HUDEP-2 (cell line): ENCODE measurements around the gene SP2.

ENCODE experiments used
- DNase-seq, 76 experiments: peaks; one replicate each; lab custom pipeline; 2025; ENCODE audit not compliant: unreplicated experiment in 76 of 76; lab: John Stamatoyannopoulos, UW

SP2 gene

DNA sequence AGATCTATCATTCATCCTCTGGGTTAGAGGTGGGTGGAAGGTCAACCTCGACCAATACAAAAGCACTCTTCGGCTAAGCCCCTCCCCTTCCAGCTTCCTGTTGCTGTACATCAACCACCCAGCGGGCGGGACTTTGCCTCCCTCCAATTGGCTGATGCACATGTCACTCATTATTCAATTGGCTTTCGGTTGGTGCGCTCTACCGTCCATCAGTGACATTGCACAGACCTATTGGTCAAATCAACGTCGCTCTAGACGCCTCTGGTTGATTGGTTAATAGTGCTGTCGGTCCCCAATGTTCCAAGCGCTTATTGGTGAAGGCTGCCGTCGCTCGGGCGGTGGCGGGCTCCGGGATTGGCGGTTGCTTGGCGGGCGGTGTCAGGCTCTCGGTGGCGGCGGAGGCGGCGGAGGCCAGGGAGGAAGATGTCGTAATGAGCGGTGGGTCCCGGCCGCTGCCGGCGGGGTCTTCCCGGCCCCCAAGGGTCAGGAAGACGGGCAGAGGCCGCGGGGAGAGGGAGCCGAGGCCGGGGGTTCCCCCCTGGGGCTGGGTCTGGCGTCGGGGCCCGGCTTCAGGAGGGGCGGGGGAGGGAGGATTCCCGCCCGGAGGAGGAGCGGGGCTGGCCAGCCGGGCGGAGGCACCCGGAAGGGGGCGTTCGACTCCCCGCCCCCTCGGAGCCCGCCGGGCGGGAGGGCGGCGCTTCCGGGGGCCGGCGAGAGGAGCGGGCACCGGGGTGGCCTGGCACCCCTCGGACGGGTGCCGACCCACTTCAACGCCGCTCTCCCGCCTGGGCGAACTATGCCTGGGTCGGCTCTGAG, at the start of gene SP2:
SP2 (plus strand) TSS at position 381 of the 816 bp plus-strand sequence; CDS start at position 432, 51 bp downstream.
- peak; percentile 82 to 100 (median 100) for DNase-seq

DNA sequence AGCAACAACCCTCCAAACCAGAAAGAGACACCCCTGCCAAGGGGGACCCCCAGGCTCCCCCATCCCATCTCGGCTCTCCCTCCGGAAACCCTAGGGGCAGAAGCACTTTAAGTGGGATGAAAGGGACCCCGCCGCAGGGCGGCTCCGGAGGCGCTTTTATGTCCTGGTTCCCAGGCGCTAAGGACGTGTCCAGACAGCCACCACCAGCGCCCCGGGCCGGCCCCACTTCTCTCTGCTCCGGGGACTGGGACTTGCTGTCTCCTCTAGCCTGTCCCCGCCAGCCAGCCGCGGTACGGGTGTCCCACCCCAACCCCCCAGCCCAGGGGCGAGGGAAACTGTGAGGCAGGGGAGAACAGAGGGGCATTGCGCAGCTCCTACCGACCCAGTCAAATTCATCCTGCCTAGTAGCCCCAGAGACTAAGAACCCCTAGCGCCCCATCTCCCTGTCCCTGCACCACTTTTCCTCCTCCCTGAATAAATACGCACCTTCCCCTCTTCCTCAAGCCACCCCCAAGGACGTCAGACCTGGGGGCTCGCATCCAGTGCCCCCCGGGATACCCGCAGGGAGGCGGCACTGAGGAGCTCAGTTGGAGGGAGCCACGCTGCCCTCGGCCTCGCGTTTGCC, 49.2 kb upstream of the SP2 start:
- DNase-seq = no peak

DNA sequence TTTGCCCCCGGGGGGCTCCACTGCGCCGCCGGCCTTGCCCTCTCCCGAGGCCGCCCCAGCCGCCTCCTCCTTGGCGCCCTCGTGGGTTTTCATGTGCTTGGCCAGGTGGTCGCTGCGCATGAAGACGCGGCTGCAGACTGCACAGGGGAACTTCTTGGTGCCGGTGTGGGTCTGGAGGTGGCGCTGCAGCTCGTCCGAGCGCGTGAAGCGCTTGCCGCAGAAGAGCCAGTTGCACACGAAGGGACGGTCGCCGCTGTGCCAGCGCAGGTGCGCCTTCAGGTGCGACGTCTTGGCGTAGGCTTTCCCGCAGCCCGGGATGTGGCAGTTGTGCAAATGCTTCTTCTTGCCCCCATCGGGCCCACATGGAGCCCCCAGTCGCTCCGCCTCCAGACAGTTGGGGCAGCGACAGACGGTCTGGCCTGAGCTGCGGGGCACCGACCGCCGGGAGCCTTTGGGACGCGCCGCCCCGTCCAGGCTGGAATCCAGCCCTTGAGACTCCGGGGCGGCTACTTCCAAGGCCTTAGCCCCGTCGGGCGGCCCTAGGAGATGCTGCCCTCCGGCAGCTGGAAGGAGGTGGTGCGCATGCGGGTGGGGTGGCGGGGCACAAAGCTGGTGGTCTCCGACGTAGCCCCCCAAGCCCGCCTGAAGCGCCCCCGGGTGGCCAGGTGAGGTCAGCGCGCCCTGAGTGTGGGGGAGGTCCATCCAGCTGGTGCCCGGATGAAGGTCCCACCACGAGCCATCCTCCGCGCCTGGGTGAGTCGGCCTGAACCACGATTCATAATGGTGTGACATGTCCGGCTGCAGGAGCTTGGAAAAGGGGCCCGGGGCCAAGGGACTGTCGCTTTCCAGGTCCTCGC, 48.5 kb upstream of the SP2 start:
- peak in 5 of 76 experiments; percentile 4 to 15 (median 6) for DNase-seq

DNA sequence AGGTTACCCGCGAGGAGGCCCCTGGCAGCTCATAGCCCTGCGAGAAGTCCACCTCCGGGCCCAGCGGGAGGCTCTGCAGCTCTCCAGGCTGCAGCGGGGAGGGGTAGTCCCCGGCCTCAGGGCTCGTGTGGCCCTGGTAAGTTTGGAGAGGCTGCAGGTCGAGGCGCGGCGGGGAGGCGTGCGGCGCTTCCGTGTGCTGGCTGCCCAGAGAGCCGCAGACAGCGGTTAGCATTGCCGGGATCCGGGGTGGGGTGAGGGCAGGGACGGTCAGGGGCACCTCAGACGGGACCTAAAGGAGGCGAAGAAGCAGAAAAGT, 47.9 kb upstream of the SP2 start:
- DNase-seq = no peak

DNA sequence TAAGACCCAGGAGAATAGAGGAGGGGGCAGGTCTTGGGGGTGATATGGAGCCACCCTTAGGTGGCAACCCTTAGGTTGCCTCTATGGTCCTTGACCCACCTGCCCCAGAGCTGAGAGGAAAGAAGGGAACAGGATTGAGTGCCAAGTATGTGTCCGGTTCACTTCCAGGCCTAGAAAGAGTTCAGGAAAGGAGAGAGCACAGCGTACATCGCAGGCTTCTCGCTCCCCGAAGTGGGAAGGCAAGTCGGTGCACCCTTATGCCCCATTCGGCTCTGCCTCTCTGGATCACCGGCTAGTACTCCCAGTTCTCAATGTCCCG, 45.7 kb upstream of the SP2 start:
- no peak for DNase-seq

DNA sequence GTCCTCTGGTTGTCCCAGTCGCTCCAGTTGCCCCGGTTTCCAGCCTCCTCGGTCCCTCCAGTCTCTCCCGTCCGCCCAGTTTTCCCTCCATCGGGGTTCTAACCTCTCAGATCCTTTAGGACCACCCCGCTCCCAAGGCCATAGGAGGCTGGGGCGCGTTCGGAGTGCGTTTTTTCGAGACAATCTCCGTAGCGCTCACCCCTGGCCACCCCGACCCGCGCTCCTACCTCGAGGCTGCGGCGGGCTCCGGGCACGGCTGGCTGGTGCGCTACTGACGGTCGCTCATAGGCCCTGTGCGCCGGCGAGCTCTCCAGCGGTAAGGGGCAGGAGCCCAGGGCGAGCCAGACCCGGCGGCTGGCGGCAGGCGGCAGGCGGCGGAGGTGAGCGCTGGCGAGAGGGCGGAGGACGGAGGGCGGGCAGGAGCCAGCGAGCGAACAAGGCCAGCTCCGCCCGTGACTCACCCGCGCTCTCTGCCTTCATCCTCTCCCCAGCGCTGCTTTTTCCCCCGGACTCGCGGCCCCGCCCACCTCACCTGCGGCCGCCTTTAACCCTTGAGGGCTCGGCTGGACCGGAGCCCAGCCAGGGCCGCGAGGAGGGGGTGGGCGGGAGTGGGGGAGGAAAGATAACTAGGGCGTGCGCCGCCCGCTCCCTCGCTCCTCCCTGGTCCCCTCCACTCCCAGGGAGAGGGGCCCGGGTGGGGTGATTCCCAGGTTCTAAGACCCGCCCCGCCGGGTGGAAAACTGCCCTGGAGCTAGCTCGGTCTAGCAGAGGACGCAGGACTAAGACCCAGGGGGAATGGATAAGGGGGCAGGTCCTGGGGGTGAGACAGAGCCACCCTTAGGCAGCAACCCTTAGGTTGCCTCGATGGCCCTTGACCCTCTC, 45.1 kb upstream of the SP2 start, which contains the start of gene SP6:
SP6 (minus strand) TSS at position 472 of the 882 bp plus-strand sequence. CDS start 2,734 bp downstream, outside the sequence.
- DNase-seq = peak in 19 of 76 experiments; percentile 2 to 34 (median 19)

DNA sequence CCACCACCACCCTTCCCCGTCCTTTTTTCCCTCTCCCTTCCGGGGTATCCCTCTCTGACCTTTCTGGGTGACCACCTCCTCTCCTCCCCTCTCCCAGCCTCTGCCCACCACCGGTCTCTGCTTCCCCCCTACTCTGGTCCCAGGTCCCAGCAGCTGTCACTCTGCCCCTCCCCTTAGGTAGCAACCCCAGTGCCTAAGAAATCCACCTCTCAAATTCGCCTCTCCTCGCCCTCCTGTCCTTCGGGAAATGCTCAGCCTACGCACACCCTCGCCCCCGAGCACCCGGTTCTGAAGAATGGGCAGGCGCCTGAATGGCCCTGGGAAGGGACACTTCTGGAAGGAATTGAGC, 44.3 kb upstream of the SP2 start:
- DNase-seq = no peak

DNA sequence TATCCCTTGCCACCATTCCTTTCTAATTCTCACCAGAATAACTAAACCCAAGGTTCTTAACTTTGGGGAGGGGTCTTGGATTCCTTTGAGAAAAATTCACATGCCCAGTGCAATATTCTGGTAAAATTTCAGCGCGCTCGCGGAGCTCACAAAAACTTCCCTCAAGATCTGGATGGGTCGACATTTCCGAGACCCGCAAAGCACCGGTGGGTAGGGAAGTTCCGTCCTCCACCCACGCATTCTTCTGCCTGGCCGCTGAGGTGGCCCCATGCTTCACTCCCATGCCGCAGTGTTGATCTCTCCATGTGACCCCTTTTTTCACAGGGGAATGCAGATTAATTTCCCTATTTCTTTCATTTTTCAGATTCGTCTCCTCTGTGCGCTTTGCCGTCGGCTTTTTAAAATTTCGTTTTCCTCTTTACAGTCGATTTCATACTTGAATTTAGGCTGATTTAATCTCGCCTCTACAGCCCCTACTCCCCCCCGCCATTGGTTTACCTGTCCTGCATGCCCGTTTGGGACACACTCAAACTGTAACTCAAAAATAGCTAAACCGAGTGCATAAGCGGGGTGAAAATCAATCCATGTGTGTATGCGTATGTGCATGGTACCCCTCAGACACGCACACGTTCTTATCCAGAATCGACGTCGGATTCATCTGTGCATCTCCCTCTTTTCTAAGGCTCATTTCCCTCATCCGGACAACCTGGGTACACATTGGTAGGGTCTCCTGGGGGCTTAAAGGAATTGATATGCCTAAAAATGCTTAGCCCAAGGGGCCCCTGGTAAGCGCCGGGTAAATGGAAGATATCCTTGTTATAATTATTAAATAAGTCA, 43.7 kb upstream of the SP2 start:
- no peak for DNase-seq

DNA sequence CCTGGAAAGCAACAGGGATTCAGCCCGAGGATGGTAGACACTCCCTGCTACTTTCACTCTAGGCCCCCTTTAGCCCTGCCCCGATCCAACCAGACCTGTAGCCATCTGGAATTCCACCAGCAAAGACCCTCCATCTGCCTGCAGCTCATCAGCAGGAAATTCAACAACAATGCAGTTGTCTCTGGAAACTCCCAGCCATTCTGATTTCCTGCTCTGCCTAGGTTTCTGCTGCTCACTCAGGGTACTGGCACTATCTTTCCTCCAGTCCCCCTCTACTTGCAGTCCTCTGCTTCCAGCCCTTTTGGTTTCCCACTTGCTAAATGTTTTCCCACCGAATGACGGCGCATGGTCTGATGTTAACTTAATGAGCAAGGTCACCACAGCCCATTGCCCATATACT, 42.4 kb upstream of the SP2 start:
- no peak for DNase-seq

DNA sequence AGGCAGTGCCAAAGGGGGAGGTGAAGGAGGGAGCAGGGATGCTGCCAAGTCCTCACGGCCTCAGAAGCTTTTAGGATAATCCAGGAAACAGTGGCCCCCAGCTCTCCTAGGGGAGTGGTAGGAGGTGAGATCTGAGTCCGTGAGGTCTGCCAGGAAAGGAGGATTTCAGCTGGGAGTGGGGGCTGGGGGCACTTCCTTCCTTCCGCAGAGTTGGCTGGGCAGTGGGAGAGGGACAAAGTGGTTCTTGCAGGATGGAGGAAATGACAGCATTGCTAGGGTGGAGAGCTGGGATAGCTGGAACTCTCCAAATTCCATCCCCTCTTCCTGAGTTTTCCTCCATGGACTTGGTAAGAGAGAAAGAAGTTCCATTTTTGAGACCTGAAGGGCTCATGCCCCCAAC, 40.3 kb upstream of the SP2 start:
- DNase-seq = no peak

DNA sequence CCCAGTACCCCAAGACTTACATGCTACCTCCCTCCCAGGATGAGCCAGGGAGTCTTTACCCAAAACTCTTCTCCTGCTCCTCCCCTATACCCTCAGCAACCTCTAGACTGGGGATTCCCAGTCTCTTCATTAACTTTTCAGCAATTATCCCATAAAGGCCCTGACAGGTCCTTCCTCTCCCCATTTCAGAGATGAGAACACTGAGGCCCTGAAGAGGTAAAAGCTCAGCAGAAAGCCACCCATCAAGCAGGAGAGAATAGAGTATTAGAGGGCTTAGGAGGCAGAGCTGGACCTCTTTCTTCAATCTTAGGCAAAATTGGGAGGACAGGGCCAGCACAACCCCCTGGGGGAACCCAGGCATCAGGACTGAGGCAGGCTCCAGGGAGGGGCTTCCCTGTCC, 39.2 kb upstream of the SP2 start:
- DNase-seq = no peak

DNA sequence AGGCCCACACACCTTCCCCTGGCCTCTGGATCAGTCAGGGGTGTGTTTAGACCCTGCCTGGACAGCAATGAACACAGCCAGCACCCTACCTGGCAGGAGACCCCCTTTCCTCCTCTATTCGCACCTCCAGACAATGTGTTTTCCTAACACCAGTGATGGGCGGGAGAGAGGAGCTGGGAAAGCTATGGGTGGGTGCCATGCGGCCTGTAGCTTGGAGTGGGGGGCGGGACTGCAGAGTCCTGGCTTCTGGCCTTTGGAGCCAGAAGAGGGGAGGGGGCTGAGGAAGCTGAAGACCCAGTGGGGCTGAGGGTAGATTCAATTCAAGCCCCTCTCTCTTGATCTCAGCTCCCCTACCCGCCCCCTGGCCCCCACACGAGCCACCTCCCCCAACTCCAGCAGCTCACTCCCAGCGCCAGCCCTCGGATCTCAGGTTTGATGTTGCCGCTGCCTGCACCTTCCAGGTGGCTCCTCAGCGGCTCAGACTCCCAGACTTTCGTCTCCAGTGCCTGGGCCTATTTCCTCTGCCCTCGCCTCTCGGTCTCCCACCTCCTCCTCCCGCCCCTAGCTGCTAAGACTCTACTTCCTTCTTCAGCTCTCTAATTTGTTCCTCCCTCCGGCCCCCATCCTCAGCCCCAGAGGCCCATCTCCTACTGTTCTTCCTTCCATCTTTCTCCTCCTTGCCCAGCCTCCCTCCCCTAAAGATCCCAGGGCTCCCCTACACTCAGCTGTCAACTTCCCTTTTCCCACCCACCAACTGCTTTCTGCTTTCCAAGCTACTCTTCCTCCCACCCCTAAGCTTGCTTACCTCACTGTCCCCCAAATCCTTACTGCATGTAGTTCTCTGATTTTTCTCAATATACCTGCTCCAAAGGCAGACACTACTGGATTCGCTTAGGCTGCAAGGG, 38.2 kb upstream of the SP2 start:
- no peak for DNase-seq

DNA sequence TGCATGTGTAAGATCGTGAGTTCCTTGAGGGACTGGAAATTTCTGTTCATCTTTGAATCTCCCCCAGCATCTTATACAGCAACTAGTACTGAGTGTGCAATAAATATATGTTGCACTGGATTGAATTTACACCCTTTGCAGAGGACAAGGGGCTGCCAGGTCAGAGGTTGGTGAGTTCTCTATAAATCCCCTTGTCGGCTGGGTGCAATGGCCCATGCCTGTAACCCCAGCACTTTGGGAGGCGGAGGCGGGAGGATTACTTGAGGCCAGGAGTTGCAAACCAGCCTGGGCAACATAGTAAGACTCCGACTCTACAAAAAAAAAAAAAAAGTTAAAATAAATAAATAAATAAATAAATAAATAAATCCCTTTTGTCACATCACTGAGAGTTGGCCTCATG, 35.6 kb upstream of the SP2 start:
- DNase-seq = no peak

DNA sequence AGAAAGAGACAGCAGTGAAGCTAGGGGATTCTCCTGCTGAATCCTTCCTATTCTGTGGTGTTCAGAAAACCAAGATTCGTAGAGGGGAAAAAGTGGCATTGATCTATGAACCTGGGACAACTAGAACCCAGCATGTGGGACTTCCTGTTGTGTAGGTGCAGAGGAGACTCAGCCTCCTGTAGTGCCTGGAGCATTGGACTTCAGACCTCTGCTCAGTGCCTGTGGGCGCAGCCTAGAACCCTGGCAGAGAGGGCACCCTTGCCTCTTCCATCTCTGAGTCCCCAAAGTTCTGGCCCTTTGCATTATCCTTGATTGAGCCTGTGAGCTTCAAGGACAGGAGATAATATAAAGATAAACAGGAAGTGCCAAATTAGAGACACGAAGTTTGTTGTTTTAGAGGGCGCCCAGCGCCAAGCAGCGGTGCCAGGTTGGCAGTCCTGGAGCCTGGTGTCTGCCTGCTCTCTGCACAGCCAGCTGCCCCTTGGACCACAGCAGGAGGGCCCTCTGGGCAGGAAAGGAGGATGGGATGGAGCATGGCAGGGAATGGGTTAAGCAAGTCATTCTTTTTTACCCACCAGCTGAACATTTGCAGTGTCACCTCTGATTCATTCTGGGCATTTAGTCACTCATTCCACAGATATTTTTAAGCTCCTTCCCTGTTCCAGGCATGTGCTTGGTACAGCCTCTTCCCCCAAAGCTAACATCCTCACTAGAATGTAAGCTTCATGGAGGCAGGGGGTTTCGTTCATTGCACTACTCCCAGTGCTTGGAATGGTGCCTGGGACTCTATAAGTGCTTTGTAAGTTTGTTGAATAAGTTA, 33.2 kb upstream of the SP2 start:
- no peak for DNase-seq

DNA sequence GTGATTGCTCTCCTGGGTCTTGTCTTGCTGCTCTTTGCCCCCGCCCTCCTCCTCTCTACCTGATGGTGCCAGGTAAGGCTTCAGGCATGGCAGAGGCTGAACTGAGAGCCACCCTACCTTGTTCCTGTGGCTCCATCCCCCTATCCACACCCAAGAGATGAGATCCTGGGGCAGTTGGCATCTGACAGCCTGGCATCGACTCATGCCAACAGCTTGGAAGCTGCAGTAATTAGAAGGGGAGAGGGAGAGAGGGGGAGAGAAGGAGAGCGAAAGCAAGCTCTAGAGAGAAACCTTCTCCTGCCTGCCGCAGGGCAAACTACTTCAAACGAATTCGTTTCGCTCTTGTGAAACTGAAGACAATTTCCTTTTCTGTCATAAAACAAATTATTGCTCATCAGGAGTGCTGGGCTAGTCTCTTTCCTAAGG, 31.2 kb upstream of the SP2 start:
- DNase-seq = no peak

DNA sequence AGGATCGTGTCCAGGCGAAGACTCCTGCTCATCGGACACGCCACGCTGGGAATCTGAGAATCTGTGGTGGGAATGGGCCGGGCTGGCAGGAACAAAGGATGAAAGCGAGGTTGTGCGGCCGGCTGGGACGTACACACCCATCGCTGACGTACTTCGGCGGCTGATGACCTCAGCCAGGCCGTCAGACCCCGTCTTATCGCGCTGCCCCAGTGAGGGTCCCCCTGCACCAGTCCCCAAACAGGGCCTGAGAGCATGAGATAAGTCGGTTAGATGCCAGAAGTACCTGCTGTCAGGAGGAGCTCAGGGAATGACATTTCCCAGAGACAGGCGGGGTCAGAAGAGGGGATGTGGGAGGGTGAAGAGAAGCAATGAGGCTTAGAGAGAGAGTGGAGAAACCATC, 29.1 kb upstream of the SP2 start:
- DNase-seq = peak in 3 of 76 experiments; percentile 7 to 33 (median 30)

DNA sequence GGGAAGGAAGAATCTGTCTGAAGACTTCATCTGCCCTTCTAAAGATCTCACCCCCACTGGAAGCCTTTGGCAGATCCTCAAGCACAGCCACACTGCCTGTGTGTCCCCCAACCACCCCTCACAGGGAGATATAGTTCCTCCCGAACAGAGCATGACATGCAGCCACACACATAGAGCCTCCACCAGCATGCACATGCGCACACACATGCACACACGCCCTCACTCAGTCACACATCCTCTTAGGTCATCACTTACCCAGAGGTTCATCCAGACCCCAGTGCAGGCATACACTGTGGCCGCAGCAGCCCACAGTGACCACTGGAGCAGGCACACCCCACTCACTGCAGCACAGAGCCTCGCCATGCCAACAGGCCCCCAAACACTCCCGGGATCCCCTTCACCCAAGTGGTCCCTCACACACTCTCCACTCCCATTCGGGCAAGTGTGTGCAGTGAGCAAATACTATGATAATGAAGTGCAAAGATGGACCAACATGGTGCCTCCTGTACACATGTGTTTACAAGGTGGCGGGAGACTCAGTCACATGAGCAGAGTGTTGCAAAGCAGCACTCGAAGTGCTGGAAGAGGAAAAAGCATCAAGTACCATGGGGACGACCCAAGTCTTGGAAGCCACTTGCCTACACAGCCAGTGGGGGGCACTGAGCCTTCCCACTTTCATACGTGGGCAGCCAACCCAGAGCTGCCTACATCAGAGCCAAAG, 28.1 kb upstream of the SP2 start:
- DNase-seq = no peak
